Measurements from ENCODE around the gene HOXB5.

DNA sequence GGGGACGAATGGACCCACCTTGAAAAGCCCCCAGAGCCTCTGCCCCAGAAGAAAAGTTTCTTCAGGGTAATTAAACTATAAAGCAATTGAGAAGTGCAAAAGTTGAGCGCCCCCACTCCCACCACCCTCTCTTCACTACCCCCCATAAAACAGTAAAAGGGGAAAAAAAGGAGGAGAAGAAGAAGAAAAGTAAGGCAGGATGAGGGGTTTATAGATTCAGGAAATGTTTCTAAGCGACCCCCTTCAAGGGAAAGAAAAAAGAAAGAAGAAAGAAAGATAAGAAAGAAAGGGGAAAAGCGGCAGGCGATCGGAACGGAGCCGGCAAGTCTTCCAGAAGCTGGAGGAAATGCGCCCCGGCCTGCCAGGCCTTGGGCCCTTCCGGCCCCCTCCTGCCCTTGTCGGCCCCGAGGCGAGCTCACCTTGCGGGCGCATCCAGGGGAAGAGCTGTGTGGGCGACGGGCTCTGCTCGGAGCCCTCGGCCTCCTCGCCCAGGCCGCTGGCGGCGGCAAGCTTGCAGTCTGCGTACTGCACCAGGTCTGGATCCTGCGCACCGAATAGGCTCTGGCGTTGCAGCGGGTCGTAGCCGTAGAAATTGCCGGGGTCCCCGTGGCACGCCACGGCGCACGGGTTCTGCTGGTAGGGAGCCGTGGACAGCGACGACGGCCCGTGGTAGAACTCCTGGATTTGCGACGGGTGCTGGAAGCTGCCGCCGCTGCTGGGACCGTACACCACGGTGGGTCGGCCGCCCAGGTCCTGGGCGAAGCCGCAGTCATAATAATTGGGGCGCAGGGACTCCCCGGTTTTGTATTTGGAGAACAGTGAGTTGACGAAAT lies 20.5 kb upstream of the HOXB5 start:
- TF ChIP-seq EZH2 (IDR thresholded peaks at IDR 0.05; ENCODE audit: borderline replicate concordance, low read length) = peak; percentile 99
- TF ChIP-seq, protein P1, sequence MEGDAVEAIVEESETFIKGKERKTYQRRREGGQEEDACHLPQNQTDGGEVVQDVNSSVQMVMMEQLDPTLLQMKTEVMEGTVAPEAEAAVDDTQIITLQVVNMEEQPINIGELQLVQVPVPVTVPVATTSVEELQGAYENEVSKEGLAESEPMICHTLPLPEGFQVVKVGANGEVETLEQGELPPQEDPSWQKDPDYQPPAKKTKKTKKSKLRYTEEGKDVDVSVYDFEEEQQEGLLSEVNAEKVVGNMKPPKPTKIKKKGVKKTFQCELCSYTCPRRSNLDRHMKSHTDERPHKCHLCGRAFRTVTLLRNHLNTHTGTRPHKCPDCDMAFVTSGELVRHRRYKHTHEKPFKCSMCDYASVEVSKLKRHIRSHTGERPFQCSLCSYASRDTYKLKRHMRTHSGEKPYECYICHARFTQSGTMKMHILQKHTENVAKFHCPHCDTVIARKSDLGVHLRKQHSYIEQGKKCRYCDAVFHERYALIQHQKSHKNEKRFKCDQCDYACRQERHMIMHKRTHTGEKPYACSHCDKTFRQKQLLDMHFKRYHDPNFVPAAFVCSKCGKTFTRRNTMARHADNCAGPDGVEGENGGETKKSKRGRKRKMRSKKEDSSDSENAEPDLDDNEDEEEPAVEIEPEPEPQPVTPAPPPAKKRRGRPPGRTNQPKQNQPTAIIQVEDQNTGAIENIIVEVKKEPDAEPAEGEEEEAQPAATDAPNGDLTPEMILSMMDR (conservative IDR thresholded peaks at IDR 0.05 in 1 of 2, IDR thresholded peaks at IDR 0.05 in 1 of 2; ENCODE audit: extremely low read depth in 1 of 2, insufficient read depth in 1 of 2, low read depth in 1 of 2, low read length in 2 of 2) = no peak
